GM18861 (cell line): ENCODE measurements around the gene SF1.
"Not testable (repeated sequence)": the region's sequence is repeated elsewhere in the genome, so short reads cannot be mapped to it uniquely, and the experiment has no call there.

ENCODE experiments used
- ATAC-seq: cut with Tn5 transposase; IDR thresholded peaks from one replicate; pipeline ENCODE4 v1.9.1; 2021; ENCODE audit not compliant: unreplicated experiment

Gene SF1, protein sequence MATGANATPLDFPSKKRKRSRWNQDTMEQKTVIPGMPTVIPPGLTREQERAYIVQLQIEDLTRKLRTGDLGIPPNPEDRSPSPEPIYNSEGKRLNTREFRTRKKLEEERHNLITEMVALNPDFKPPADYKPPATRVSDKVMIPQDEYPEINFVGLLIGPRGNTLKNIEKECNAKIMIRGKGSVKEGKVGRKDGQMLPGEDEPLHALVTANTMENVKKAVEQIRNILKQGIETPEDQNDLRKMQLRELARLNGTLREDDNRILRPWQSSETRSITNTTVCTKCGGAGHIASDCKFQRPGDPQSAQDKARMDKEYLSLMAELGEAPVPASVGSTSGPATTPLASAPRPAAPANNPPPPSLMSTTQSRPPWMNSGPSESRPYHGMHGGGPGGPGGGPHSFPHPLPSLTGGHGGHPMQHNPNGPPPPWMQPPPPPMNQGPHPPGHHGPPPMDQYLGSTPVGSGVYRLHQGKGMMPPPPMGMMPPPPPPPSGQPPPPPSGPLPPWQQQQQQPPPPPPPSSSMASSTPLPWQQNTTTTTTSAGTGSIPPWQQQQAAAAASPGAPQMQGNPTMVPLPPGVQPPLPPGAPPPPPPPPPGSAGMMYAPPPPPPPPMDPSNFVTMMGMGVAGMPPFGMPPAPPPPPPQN

DNA sequence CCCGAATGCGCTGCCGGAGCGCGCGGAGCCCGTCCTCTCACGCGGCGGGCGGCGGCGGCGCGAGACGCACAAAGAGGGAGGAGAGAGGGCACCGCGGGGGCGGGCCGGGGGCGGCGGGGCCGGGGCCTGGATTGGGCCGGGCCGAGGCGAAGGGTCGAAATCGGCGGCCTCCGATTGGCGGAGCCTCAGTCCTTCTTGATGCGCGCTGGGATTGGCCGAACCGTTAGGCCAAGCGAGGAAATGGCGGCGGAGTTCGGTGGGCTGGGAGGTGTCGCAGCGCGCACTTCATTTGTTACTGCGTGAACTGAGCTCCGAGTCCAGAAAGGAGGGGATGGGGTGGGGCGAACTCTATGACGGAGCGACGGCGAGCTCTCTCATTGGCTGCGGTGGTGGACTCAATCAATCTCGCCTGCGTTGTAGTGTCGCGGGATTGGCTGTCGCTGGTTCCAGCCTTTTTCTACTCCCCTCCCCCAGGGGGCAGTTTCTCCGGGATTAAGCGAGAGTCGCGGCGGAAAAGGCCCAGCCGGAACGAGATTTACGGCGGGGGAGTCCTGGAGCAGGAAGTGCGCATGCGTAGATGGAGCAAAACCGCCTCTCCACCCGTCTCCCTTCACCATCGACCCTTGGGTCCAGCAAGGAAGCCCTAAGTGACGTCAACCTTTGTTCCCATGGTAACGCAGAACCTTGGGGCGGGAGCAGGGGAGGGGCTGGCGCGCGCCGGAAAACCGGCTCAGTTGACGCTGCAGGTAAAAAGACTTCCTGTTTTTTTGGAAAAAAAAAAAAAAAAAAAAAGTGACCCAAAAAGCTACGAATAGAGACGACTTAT lies at the start of gene SF1:
Gene SF1, minus strand, starts transcription at position 70 of the 826 bp plus-strand sequence. CDS start 150 bp downstream, outside the sequence.
- ATAC-seq: peak; percentile 60

DNA sequence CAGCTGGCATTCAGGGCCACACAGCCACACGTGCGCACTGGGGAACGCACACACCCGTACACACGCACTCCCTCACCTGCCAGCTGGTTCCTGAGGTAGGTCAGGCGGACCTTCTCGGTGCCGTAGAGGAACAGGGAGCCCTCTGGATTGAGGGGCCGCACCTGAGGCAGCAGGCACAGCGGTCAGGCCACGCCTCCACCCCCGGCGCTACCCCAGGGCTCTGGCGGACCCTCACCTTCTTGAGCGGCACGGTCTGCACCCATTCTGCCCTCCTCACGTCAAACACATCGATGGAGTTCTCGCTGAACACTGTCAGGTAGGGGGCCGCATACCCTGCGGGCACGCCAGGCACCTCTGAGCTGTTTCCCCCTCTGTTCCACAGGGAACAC lies 49.1 kb upstream of the SF1 start:
- ATAC-seq: no peak

DNA sequence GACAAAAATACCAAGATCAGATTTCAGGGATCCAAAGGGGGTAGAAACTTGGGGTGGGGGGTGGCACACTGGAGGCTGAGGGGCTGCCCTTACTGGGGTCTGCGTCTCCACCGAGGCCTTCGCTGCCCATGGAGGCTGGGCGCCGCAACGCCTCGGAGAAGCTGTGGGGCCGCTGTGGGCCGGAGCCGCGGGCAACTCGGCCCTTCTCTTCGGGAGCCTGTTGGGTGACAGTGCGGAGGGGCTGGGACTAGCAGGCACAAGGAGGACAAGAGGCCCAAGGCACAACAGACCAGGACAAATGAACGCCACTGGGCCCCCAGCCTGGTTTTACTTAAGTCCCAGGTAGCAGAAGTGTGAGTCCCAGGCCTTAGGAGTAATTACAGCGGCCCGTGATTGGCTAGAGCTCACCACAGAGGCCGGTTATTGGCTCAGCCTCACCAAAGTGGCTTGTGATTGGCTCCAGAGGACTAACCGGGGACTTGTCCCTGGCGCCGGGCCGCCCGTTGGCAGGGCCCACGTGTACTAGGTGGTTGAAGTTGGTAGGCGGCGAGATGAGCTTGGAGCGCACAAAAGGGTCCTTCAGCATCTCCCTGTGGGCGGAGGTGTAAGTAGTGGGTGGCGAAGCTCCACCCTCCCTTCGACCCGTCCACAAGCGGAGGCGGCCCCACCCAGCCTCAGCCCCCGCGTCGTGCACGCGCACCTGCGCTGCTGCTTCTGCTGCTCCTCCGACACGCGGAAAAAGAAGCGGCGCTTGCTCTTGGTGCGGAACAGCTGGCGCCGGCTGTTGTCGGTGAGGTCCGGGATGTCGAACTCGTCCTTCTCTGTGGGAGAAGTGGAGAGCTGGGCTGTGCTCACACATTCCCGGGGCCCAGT lies 48.5 kb upstream of the SF1 start:
- ATAC-seq: no peak

DNA sequence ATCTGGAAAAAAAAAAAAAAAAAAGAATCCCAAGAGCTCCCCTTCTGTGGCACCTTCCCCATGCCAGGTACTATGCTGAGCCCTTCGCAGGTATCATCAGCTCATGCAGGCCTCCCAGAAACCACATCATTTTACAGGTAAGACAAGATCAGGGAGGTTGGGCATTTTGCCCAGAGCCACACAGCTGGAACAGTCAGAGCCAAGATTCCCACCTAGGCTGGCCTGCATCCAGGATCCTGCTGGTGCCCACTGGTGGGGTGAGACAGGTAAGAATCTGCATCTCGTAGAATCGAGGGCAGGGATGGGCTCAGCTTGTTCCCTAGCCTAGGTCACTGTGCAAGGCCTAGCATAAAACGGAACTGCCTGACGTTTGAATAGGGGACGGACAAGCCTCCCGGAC lies 47.7 kb upstream of the SF1 start:
- no peak for ATAC-seq

DNA sequence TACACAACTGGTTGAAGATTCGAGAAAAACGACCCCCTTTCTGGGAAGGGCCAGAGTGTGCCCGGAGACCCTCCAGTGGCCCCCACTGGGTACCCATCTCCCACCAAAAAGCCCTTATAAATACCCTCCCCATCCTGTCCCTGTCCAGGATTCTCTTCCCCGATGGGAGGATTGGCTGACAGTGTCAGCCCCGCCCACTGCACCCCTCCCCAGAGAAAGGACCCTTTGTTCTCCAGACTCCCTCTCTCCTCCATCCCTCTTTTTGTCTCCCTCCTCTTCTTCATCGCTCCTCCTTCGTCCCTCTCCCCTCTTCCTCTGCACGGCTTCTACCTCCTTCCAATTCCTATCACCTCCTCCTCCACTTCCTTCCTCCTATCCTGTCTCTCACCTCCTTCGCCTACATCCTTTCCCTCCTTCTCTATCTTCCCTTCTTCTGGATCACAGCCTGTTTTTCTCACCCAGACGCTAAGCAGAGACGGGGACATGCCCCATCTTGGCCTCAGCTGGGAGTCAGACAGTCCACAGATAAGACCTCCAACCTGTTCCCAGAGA lies 45.3 kb upstream of the SF1 start:
- ATAC-seq: no peak

DNA sequence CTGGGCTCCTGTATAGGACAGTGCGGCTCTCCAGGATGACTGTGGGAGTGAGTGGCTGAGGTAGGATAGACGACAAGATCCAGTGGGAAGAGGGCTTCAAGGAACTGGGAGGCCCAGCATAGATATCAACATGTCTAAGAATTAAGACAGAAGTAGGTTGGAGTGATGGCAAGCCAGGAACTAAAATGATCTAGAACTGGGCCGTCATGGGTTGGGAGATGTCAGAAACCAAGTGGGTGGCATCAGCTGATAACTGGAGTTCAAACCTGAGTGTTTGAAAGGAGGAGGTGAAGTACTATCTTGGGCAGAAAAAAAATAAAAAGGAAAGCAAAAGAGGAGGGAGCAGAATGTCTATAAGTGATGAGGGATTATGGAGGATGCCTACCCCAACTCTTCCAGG lies 39.1 kb upstream of the SF1 start:
- ATAC-seq: no peak

DNA sequence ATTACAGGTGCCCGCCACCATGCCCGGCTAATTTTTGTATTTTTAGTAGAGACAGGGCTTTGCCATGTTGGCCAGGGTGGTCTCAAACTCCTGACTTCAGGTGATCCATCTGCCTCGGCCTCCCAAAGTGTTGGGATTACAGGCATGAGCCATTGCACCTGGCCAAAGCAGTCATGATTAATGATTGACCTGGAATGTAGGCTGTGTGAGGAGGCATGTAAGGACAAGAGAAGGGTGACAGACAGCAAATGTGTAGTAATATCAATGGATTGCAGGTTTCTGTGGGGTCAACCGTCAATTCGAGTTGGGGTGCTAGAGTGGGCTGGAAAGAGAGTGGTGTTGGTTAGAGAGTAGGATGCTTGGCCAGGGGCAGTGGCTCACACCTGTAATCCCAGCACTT lies 37.1 kb upstream of the SF1 start:
- not testable (repeated sequence) for ATAC-seq

DNA sequence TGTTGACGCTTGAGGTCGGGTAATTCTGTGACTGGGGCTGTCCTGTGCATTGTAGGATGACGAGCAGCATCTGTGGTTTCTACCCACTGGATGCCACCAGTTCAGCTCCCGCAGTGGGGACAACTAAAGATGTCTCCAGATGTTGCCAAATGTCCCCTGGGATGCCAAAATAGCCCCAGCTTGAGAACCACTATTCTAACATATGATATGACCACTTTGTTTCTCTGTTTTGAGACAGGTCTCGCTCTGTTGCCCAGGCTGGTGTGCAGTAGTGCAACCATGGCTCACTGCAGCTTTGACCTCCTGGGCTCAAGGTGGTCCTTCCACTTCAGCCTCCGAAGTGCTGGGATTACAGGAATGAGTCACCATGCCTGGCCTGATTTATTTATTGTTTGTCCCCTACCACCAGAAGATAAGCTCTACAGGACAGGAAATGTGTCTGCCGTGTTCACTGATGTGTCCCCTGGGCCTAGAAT lies 36.4 kb upstream of the SF1 start:
- peak; percentile 62 for ATAC-seq

DNA sequence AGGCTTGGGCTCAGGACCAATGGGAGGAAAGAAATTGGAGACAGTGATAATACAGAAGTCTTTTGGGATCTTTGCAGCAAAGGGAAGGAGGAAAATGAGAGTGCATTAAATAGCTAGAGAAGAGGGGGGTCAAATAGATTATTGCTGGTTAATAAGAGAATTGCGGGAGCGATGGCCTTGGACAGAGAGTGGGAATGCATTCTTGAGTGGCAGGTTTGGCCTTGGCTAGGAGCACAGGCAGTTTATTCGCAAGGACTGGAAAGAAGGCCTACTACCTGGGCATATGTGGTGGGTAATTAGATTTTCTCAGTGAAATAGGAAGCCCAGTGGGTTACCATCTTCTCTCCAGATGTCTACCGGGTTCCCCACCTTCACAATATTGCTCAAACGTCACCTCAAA lies 35.5 kb upstream of the SF1 start:
- ATAC-seq: no peak

DNA sequence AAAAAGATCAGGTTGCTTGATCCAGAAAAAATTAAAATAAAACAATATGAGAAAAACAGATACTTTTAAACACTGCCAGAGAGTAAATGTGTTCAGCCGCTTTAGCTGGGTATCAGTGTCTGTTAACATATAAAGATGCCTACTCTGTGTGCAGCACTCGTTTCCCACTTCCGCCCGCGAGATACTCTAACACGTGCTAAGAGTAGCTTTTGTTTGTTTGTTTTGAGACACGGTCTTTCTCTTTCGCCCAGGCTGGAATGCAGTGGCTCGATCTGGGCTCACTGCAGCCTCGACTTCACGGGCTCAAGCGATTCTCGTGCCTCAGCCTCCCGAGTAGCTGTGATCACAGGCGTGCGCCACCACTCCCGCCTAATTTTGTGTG lies 32.5 kb upstream of the SF1 start:
- no peak for ATAC-seq

DNA sequence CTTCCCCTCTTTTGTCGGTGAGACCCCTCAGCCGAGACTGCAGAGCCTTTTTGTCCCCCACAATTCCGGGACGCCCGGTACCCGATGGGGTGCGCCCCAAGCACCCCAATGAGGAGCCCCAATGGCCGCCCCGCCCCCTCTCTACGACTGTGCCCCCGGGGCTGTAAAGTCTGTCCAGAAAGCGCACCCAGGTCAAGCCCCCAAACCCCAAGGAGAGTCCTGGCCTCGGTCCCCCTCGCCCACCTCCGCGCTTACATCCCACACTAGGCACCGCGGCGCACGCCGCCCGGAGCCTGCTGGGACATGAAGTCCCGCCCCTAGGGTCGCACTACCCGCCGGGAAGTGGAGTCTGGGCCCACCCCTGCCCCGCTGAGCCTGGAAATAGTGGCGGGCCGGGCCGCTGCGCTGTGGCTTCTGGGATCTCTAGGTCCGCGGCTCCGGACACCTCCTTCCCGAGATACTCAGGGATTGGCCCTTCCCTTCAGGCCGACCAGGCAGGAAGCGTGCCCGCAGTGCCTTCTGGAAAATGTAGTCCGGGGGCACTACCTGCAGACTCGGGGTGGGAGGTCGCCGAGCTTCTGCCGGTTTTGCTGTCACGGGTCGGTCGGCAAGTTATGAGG lies 32.0 kb upstream of the SF1 start, which contains the start of gene MEN1:
Gene MEN1, minus strand, starts transcription at position 281 of the 620 bp plus-strand sequence. CDS start 442 bp downstream, outside the sequence.
- ATAC-seq: peak; percentile 32

DNA sequence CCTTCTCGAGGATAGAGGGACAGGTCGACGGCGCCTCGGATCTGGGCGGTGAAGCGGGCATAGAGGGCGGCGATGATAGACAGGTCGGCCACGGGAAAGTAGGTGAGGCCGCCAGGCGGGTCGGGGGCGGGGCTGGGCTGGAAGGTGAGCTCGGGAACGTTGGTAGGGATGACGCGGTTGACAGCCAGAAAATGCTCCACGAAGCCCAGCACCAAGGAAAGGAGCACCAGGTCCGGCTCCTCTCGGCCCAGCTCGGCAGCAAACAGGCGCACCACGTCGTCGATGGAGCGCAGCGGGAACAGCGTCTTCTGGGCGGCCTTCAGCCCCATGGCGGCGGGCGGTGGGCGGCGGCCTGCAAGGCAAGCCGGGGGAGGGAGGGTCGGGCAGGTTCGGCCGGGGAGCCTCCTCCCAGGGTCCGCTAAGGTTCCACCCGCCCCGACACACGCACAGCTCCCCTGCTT lies 31.5 kb upstream of the SF1 start:
- no peak for ATAC-seq

DNA sequence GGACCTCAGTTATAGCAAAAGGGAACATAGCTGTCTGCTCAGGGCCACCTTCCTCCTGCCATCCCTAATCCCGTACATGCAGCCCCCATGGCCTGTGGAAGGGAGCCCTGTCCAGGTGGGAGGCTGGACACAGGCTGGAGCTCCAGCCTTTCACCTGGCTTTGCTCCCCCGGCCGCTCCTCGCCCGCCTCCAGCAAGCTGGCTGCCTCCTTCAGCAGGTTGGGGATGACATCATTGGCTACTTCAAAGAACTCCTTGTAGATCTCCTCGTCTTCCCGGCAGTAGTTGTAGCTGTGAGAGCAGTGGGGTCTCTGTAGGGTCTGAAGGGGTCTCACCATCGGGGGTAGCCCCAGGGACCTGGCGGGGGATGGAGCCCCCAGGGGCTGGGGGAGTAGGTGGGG lies 27.1 kb upstream of the SF1 start:
- ATAC-seq: no peak

DNA sequence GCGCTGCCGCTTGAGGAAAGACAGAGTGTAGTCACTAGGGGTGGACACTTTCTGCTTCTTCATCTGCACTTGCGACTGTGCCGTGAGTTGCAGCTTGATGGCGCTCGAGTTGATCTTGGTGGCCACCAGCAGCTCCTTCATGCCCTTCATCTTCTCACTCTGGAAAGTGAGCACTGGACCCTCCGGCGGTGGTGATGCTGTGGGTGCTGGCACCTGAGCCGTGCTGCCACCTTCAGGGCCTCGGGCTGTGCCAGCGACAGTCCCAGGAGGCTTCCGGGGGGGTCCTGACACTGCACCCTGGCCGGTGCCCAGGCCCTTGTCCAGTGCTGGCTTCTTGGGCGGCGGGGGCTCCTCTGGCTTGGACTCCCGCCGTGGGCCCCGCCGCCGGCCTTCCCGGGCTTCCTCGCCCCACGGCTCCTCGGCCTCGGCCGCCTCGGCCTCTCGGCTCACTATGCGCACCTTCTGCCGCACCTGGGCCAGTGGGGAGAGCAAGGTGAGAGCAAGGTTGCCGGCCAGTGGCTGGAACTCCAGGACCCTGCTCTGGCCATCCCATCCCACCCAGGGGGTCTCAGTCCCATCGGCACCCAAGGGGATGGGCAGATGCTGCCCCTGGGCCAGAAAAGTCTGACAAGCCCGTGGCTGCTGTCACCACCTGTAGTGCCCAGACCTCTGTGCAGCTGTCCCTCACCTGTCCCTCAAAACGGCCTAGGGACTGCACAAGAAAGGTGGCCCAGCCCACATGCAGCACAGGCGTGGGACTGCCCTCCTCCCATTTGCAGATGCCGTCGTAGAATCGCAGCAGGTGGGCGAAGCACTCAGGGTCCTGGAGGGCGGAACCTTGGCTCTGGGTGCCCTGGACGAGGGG lies 26.2 kb upstream of the SF1 start:
- ATAC-seq: no peak

DNA sequence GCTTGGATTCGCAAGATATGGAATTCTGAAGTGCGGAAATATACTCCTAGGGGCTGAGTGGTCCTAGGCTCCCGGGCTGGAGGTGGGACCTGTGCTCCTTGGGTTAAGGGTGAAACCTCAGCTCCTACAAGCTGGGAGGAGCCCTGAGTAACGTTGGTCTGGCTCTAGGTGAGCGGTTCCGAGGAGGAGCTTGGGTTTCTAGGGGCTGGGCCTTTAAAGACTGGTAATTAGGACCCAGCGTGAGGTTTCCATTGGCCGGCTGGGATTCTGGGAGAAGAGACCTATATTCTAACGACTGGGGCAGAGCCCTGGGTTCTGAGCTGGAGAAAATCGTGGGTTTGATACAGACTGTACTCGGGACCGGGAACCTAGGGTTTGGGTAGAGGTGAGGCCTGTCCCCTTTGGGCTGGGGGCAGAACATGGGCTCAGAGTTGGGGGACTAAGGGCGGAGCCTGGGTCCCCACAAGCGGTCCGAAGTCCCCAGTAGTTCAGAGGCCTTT lies 25.6 kb upstream of the SF1 start:
- no peak for ATAC-seq

DNA sequence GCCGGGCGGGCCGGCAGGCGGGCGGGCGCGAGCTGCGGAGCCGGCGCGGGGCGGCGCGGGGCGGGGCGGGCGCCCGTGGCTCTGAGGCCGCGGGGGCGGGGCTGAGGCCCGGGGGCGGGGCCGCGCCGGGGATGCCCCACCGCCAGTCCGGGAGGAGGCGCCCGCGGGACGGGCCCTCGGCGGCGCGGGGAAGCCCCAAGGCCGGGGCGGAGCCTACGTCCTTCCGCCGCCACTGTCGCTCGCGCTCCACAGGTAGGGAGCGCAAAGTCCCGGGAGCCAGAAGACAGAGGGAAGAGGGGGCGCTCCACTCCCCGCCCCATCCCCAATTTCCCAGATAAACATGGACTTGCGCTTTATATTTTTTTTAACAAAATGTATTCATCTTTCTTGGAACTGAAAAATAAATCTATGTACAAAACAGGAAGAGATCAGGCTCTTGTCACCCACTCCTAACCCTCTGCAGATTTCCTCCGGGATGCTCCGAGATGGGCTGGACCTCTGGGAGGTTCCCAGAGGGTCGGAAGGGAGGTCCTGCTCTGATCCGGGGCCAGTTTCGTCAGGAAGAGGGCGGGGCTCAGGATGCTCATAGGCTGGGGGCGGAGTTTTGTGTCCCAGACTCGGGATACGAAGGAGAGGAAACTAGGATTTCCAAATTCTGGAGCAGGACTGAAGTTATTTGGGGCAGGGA lies 25.0 kb upstream of the SF1 start, which contains the start of gene MAP4K2:
Gene MAP4K2, minus strand, starts transcription at position 57 of the 688 bp plus-strand sequence. CDS start 65 bp downstream, outside the sequence.
- ATAC-seq: no peak

DNA sequence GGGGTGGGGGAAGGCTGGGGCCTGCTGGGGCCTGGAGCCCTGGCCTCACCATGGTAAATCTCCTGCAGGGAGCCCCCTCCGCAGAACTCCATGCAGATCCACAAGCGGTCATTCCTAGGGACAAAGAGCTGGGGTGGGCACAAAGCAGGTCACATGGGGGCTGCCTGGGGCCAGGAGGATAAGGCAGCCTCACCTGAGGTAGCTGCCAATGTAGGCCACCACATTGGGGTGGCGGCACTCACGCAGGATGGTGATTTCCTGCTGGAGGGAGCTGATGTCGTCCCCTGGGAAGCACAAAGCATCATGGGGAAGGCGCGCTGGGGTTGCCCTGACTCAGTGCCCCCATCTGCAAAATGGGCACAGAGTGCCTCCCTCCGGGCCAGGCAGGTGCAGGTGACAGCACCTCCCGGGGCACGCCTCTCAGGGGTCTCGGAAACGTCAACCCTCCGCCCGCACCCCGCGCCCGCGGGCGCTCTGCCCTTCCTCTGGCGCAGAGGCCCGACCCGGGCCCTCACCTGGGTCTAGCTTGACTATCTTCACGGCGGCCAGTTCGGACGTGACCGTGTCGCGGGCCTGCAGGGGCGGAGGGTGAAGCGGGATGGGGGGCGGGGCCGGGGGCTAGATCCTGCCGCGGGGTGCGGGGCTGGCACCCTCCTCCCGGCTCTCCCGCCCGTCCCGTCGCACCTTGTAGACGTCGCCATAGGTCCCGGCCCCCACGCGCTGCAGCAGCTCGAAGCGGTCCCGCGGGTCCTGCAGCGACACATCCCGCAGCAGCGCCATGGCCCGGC lies 24.2 kb upstream of the SF1 start:
- ATAC-seq: no peak
